ELF-1 (cell line): ENCODE results near the gene CACNG1.
"Not testable (repeated sequence)": the region's sequence is repeated elsewhere in the genome, so short reads cannot be mapped to it uniquely, and the experiment has no call there.

Source experiments
- DNase-seq: peaks from one replicate; pipeline ENCODE4 v3.0.0-alpha.2; 2016; ENCODE audit warnings: low read depth, low spot score

The CACNG1 gene

GRCh38 chr17:67078292-67078691 lies 33.9 kb downstream of the CACNG1 start:
- DNase-seq = no peak

- no peak for DNase-seq
Measured at GRCh38 chr17:67079491-67079890, 35.1 kb downstream of the CACNG1 start.

- DNase-seq = no peak
Measured at GRCh38 chr17:67080804-67081203, 36.5 kb downstream of the CACNG1 start.

GRCh38 chr17:67082107-67082506 lies 37.8 kb downstream of the CACNG1 start:
- DNase-seq = no peak

- no peak for DNase-seq
Measured at GRCh38 chr17:67085406-67085805, 41.1 kb downstream of the CACNG1 start.

GRCh38 chr17:67088639-67089038 lies 44.3 kb downstream of the CACNG1 start:
- DNase-seq = no peak

- no peak for DNase-seq
Measured at GRCh38 chr17:67090341-67090740, 46.0 kb downstream of the CACNG1 start.

GRCh38 chr17:67092291-67092690 lies 47.9 kb downstream of the CACNG1 start:
- DNase-seq = no peak

GRCh38 chr17:67092710-67093109 lies 48.4 kb downstream of the CACNG1 start:
- DNase-seq = not testable (repeated sequence)

- no peak for DNase-seq
Measured at GRCh38 chr17:67093348-67093747, 49.0 kb downstream of the CACNG1 start.

- DNase-seq = not testable (repeated sequence)
Measured at GRCh38 chr17:67095291-67095690, 50.9 kb downstream of the CACNG1 start.

GRCh38 chr17:67095803-67096202 lies 51.4 kb downstream of the CACNG1 start:
- no peak for DNase-seq

GRCh38 chr17:67096609-67097008 lies 52.3 kb downstream of the CACNG1 start:
- DNase-seq = no peak

GRCh38 chr17:67098006-67098405 lies 53.7 kb downstream of the CACNG1 start:
- DNase-seq = no peak

- DNase-seq = not testable (repeated sequence)
Measured at GRCh38 chr17:67104641-67105040, 60.3 kb downstream of the CACNG1 start.

- no peak for DNase-seq
Measured at GRCh38 chr17:67105213-67105612, 60.9 kb downstream of the CACNG1 start.
